GM18520 (cell line): ENCODE results near the gene ZBTB25.

Source experiments
- ATAC-seq: cut with Tn5 transposase; IDR thresholded peaks from one replicate; pipeline ENCODE4 v1.9.1; 2021; ENCODE audit not compliant: unreplicated experiment

The ZBTB25 gene

GRCh38 chr14:64401949-64402348 is 101.7 kb downstream of the ZBTB25 start:
- ATAC-seq: no peak

GRCh38 chr14:64400829-64401459 is 102.7 kb downstream of the ZBTB25 start:
- ATAC-seq: no peak
